ENCODE measurements around the gene SFT2D2.

GRCh38 chr1:168234846-168235547 lies 9.2 kb downstream of the SFT2D2 start:
- TF ChIP-seq POLR2A (IDR thresholded peaks at IDR 0.05; ENCODE audit: low read depth, low read length) (no peak), POLR2AphosphoS5 (IDR thresholded peaks at IDR 0.05; ENCODE audit: low read depth, low read length) (no peak; the same call in 1 of the 2 replicates)
